K562 (cell line): ENCODE measurements around the gene IMMP2L. TPM values are rescaled to one million over a fixed set of nuclear protein-coding genes. Genes with fewer than 3 reads are reported as not detected.

Experiments used
- ATAC-seq: fragments of 200-7000 bp; cut with Tn5 transposase; 3 replicates; pipeline ENCODE4 v1.9.1; 2020; ENCODE audit warnings: moderate library complexity
- BruUV-seq: library from RNA; stranded (reverse); fragments of 400-500 nt; replicated peaks from 2 replicates; lab custom pipeline; 2021; lab: Mats Ljungman, UMichigan
- CTCF ChIA-PET: fragments of 300-600 bp; formaldehyde crosslinking; extraction: SDS; loops from one replicate; lab custom pipeline; 2021; ENCODE audit warnings: low intra/inter-chr PET ratio; lab: Yijun Ruan, JAX
- POLR2A ChIA-PET: fragments of 300-600, 350-650 bp; sonication (Branson Sonifier 250); formaldehyde crosslinking; extraction: SDS; loops from one replicate; lab custom pipeline; 2021; ENCODE audit warnings: antibody characterized with exemption, inconsistent platforms; lab: Yijun Ruan, JAX
- DNase-seq, 4 experiments: peaks; one replicate each; pipeline versions ENCODE4 v3.0.0 to v3.0.0-alpha.2; 2011 to 2018; ENCODE audit warnings: low spot score in 3 of 4, mixed read lengths in 3 of 4; ENCODE audit errors: extremely low read depth in 1 of 4
- FAIRE-seq: peaks from 2 replicates; lab custom pipeline; 2011; peaks lifted over from hg19 to GRCh38; lab: Jason Lieb, UNC
- H2AFZ ChIP-seq: 2 replicates; pipeline ENCODE4 v1.6.0; 2011; ENCODE audit warnings: low read depth, low read length, control low read depth, inconsistent platforms
- H3K27ac ChIP-seq: fragments of 200-600 bp; 3 replicates; pipeline ENCODE4 v1.8.0; 2011; ENCODE audit warnings: low read depth, mild to moderate bottlenecking, control low read depth, inconsistent platforms, low read length, moderate library complexity, mixed read lengths; ENCODE audit errors: extremely low read depth
- H3K27me3 ChIP-seq, 2 experiments: fragments of 300-600 bp in 1 of 2; 2 replicates in 1 of 2; 3 replicates in 1 of 2; pipeline versions ENCODE4 v1.6.0 to v1.8.0; 2011; ENCODE audit warnings: inconsistent platforms in 2 of 2, low read length in 2 of 2, mild to moderate bottlenecking in 1 of 2, mixed read lengths in 1 of 2, moderate library complexity in 1 of 2; ENCODE audit not compliant: control insufficient read depth in 2 of 2, insufficient read depth in 2 of 2
- H3K36me3 ChIP-seq: fragments of 300-600 bp; 3 replicates; pipeline ENCODE4 v1.8.0; 2011; ENCODE audit warnings: mild to moderate bottlenecking, low read length, inconsistent platforms; ENCODE audit not compliant: control insufficient read depth, insufficient read depth
- H3K4me1 ChIP-seq, 2 experiments: fragments of 200-600 bp in 1 of 2; replicated peaks in 1 of 2; 2 replicates in 1 of 2; 3 replicates in 1 of 2; pipeline versions ENCODE4 v1.5.1 to v1.8.0; 2011; ENCODE audit warnings: inconsistent platforms in 2 of 2, low read length in 2 of 2, mild to moderate bottlenecking in 1 of 2, mixed read lengths in 1 of 2, moderate library complexity in 1 of 2; ENCODE audit not compliant: control insufficient read depth in 2 of 2, insufficient read depth in 2 of 2
- H3K4me2 ChIP-seq: 2 replicates; pipeline ENCODE4 v1.6.1; 2011; ENCODE audit warnings: low read length, control low read depth, inconsistent platforms, mixed read lengths; ENCODE audit not compliant: insufficient read depth
- H3K4me3 ChIP-seq: fragments of 200-600 bp; sonication (generic), shearing (Covaris generic); 2 replicates; pipeline ENCODE4 v1.5.1; 2016; ENCODE audit warnings: control low read depth, inconsistent platforms
- H3K79me2 ChIP-seq: fragments of 200-600 bp; 3 replicates; pipeline ENCODE4 v1.8.0; 2011; ENCODE audit warnings: low read length, inconsistent platforms; ENCODE audit not compliant: control insufficient read depth, insufficient read depth
- H3K9ac ChIP-seq, 2 experiments: 2 replicates each; pipeline versions ENCODE4 v1.6.0 to v1.6.1; 2011; ENCODE audit warnings: low read depth in 2 of 2, low read length in 2 of 2, control low read depth in 1 of 2, inconsistent platforms in 1 of 2, mild to moderate bottlenecking in 1 of 2, mixed read lengths in 1 of 2; ENCODE audit not compliant: insufficient read depth in 1 of 2
- H3K9me1 ChIP-seq: one replicate; pipeline ENCODE4 v1.6.0; 2011; ENCODE audit warnings: inconsistent platforms, mild to moderate bottlenecking, low read length, moderate library complexity; ENCODE audit not compliant: control insufficient read depth, insufficient read depth
- H3K9me3 ChIP-seq: replicated peaks from 2 replicates; pipeline ENCODE4 v1.5.1; 2011; ENCODE audit warnings: low read depth, low read length, inconsistent platforms; ENCODE audit not compliant: control insufficient read depth, insufficient read depth
- H4K20me1 ChIP-seq: replicated peaks from 2 replicates; pipeline ENCODE4 v1.6.1; 2011; ENCODE audit warnings: low read length, inconsistent platforms, mixed read lengths; ENCODE audit not compliant: control insufficient read depth, insufficient read depth
- CBFB ChIP-seq: sonication (generic); formaldehyde crosslinking; IDR thresholded peaks from 2 replicates; pipeline ENCODE4 v1.4.0; 2020; ENCODE audit warnings: mild to moderate bottlenecking, missing genetic modification reagents
- HLTF ChIP-seq: fragments of 450-650 bp; IDR thresholded peaks from 2 replicates; pipeline ENCODE4 v1.6.1; 2016
- HMGXB4 ChIP-seq: sonication (generic); formaldehyde crosslinking; IDR thresholded peaks from 2 replicates; pipeline ENCODE4 v1.8.1; 2023; ENCODE audit warnings: mild to moderate bottlenecking, missing genetic modification reagents
- LEF1 ChIP-seq: fragments of 450-650 bp; IDR thresholded peaks from 2 replicates; pipeline ENCODE4 v1.6.1; 2016; ENCODE audit warnings: mild to moderate bottlenecking
- MLLT1 ChIP-seq, 2 experiments: fragments of 450-650 bp; IDR thresholded peaks; 2 replicates each; pipeline ENCODE4 v1.6.1; 2016
- PHF21A ChIP-seq: fragments of 450-650 bp; IDR thresholded peaks from 2 replicates; pipeline ENCODE4 v1.6.1; 2017; ENCODE audit warnings: low read depth, borderline replicate concordance
- PTBP1 ChIP-seq: fragments of 200-400 bp; formaldehyde crosslinking; IDR thresholded peaks from 2 replicates; pipeline ENCODE4 v1.6.1; 2017; ENCODE audit warnings: low read depth, low read length
- SMARCC2 ChIP-seq: fragments of 450-650 bp; IDR thresholded peaks from 2 replicates; pipeline ENCODE4 v1.6.1; 2017; ENCODE audit warnings: antibody characterized with exemption, moderate library complexity, mild to moderate bottlenecking, low read depth
- SMARCE1 ChIP-seq: fragments of 450-650 bp; IDR thresholded peaks from 2 replicates; pipeline ENCODE4 v1.7.1; 2016; ENCODE audit warnings: mild to moderate bottlenecking
- ZBTB2 ChIP-seq: fragments of 450-650 bp; IDR thresholded peaks from 2 replicates; pipeline ENCODE4 v1.6.1; 2016; ENCODE audit warnings: antibody characterized with exemption
- ZNF316 ChIP-seq: fragments of 450-650 bp; IDR thresholded peaks from 2 replicates; pipeline ENCODE4 v1.6.1; 2016
- WGBS: fragments of 100-300 bp; shearing (Covaris generic); methylation state at CpG from one replicate; pipeline ENCODE4 v1.1.6; 2016; ENCODE audit warnings: low coverage, mixed read lengths; ENCODE audit not compliant: insufficient coverage; ENCODE audit errors: missing lambda C conversion rate; 5-methylcytosine and 5-hydroxymethylcytosine counted together
- in situ Hi-C: fragments of 300-500 bp; cut with MboI; formaldehyde crosslinking; loops from 4 replicates; pipeline ENCODE4 v1.15.0; 2018; ENCODE audit warnings: inconsistent platforms, mixed read lengths
- intact Hi-C: fragments of 100-400 bp; cut with micrococcal nuclease; formaldehyde crosslinking; loops from 2 replicates; pipeline ENCODE4 v1.14.2; 2022
- polyA plus RNA-seq, 8 experiments: library from polyadenylated mRNA; depleted of rRNA in 4 of 8; stranded (reverse) in 5 of 8; unstranded in 3 of 8; fragments of >200 nt; fragmentation: Nextera tagmentation in 2 of 8; fragmentation: Illumina TruSeq in 1 of 8; extraction: Ambion mirVana in 2 of 8; extraction: Trizol in 1 of 8; gene quantifications; 2 replicates each; pipeline versions ENCODE4 v1.2.1 to v1.2.3, GENCODE V29; 2011 to 2014; ENCODE audit warnings: inconsistent platforms in 1 of 8, missing spikeins in 1 of 8
- total RNA-seq, 7 experiments: library from RNA; depleted of rRNA in 6 of 7; stranded (reverse); fragments of >200 nt in 6 of 7; fragmentation: Illumina TruSeq in 2 of 7; extraction: Trizol in 2 of 7; gene quantifications; 2 replicates each; pipeline versions ENCODE4 v1.2.1 to v1.2.3, GENCODE V29; 2011 to 2021; ENCODE audit warnings: low replicate concordance in 1 of 7
- TF ChIP-seq, protein P1 (sequence below): fragments of 450-650 bp; IDR thresholded peaks from 2 replicates; pipeline ENCODE4 v1.6.1; 2017; ENCODE audit warnings: antibody characterized with exemption, mild to moderate bottlenecking

The IMMP2L gene
- total and polyA plus RNA-seq, 9 of the 15 experiments (the other 6 are each of a cell fraction or from before 2014, with no cell fraction given) = 29.7 to 116 (median 53.0) TPM

DNA sequence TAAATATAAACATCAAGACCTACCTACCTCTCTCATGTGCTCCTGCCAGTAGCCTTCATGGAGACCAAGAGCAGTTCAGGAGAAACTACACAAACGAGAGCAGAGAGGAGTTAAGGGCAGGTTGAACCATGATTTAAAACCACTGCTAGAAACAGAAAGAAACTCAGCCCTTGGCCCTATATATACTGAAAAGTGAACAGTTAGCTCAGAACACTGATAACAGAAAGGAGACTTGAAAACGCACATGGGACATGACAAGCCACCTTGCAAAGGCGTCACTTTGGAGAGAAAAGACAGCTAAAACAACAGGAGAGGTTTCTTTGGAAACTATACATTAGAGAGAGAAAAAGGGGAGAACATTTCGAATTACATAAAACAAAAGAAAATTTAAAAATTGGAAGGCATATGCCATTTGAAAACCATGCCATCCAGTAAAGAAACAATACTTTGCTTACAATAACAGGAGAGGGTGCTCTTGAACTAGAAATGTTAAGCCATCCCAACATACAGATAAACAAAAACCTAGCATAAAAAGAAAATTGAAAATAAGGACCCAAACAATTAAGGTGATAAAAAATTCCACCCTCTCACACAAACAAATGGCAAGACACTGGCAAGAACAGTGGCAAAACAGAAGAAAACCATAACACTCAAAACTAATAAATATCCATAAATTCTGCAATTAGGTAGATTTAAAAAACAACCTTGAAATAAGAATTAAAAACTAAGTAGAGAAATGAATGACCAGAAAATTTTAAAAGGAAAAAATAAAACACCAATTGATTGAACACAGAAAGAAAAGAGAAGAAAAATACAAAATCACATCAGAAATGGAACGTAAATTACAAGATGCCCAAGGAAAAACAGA, 232.7 kb downstream of the IMMP2L start:
- Histone ChIP-seq H3K4me2 (peak overlapping the region; percentile 66), H3K4me1 (peaks cover 0 to 4% of the 10 kb centered on the region in 2 experiments; a peak in 1 of 5 replicates), H3K79me2 (peaks cover 42% of the 10 kb centered on the region), H3K4me3 (peak overlapping the region; percentile 24), H3K9me3 (no peaks in the 10 kb centered on the region), H3K9ac (peak overlapping the region in 1 of 2 experiments; percentile 61; a peak in 3 of 4 replicates), H3K9me1 (no peaks in the 10 kb centered on the region), H3K27ac (peak overlapping the region; percentile 78), H3K36me3 (no peaks in the 10 kb centered on the region), H3K27me3 (no peaks in the 10 kb centered on the region), H4K20me1 (no peaks in the 10 kb centered on the region), H2AFZ (peak overlapping the region; percentile 89)
- intact Hi-C loops = loop anchor here (1.0 to 2.0 kb wide), 7 partner anchors 109 to 406 kb away; partner anchors contain the start of genes IMMP2L and LRRN3
- FAIRE-seq (peak; percentile 79), ATAC-seq (peak; percentile 82), DNase-seq (peak in 2 of 4 experiments; percentile 41 to 64)
- 22% methylated on average over 5 of the region's 5 CpGs for WGBS
- in situ Hi-C loops = loop anchor here (10.0 kb wide), 1 partner anchor 405 kb away; no protein-coding TSS in a partner anchor
- ChIA-PET POLR2A (interaction anchor here (0.9 to 1.7 kb wide), 2 partner anchors 13 to 20 kb away, joined by 3 read pairs; no protein-coding TSS in a partner anchor), CTCF (interaction anchor here (1.2 to 2.2 kb wide), 4 partner anchors 157 to 406 kb away, joined by 5 to 22 read pairs (median 12); no protein-coding TSS in a partner anchor)
- BruUV-seq = no TSS peak
- TF ChIP-seq PHF21A (no peak), HMGXB4 (CRISPR knock-in tag) (no peak), ZBTB2 (no peak), MLLT1 (IDR thresholded peaks at IDR 0.05) (0 out of 4 replicates have a peak, but pooled peaks of 1 of the 2 experiments have one; percentile 39), HLTF (peak; percentile 81; the same call in 1 of the 2 replicates), SMARCE1 (no peak), PTBP1 (no peak), LEF1 (peak; percentile 9; the same call in 1 of the 2 replicates), ZNF316 (no peak), SMARCC2 (no peak), CBFB (CRISPR knock-in tag) (no peak)
- TF ChIP-seq, protein P1, sequence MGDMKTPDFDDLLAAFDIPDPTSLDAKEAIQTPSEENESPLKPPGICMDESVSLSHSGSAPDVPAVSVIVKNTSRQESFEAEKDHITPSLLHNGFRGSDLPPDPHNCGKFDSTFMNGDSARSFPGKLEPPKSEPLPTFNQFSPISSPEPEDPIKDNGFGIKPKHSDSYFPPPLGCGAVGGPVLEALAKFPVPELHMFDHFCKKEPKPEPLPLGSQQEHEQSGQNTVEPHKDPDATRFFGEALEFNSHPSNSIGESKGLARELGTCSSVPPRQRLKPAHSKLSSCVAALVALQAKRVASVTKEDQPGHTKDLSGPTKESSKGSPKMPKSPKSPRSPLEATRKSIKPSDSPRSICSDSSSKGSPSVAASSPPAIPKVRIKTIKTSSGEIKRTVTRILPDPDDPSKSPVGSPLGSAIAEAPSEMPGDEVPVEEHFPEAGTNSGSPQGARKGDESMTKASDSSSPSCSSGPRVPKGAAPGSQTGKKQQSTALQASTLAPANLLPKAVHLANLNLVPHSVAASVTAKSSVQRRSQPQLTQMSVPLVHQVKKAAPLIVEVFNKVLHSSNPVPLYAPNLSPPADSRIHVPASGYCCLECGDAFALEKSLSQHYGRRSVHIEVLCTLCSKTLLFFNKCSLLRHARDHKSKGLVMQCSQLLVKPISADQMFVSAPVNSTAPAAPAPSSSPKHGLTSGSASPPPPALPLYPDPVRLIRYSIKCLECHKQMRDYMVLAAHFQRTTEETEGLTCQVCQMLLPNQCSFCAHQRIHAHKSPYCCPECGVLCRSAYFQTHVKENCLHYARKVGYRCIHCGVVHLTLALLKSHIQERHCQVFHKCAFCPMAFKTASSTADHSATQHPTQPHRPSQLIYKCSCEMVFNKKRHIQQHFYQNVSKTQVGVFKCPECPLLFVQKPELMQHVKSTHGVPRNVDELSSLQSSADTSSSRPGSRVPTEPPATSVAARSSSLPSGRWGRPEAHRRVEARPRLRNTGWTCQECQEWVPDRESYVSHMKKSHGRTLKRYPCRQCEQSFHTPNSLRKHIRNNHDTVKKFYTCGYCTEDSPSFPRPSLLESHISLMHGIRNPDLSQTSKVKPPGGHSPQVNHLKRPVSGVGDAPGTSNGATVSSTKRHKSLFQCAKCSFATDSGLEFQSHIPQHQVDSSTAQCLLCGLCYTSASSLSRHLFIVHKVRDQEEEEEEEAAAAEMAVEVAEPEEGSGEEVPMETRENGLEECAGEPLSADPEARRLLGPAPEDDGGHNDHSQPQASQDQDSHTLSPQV = peak; percentile 88; the same call in 1 of the 2 replicates
